SK-N-MC (cell line): Measurements from ENCODE around the gene ERCC4.

Source experiments
- EZH2 ChIP-seq: fragments of 200-600 bp; sonication (generic); IDR thresholded peaks from one replicate; pipeline ENCODE4 v1.6.1; 2017; ENCODE audit warnings: antibody characterized with exemption
- POLR2AphosphoS5 ChIP-seq: IDR thresholded peaks from 2 replicates; pipeline ENCODE4 v1.6.1; 2012; ENCODE audit warnings: mild to moderate bottlenecking, low read depth, low read length, borderline replicate concordance

DNA sequence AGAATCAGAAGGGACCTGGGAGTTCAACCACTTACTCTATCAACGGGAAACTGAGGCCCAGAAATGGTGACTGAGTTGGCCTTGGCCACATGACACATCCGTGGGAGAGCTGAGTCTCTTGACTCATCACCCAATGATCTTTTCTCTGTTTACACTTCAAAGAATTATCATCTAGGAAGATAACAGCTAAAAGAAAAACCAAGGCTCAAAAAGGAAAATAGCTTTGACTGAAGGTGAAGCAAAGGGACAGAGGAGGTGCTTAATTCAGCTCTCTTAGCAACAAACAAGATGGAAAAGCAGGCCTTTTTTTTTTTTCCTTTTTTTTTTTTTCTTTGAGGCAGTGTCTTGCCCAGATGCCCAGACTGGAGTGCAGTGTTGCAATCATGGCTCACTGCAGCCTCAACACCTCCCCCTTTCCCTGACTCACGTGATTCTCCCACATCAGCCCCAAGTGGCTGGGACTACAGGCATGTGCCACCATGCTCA lies 16.7 kb downstream of the ERCC4 start:
- TF ChIP-seq EZH2 = no peak
- TF ChIP-seq POLR2AphosphoS5 = no peak
